Left lung (tissue), 10 donors: Measurements from ENCODE around the gene CBFB. TPM values are rescaled to one million over a fixed set of nuclear protein-coding genes. Genes with fewer than 3 reads are reported as not detected.

ENCODE experiments used
- ATAC-seq: fragments of 200-7000 bp; cut with Tn5 transposase; one replicate; pipeline ENCODE4 v1.9.1; 2020; ENCODE audit warnings: moderate library complexity
- DNase-seq, 4 donors: peaks; one replicate each; pipeline ENCODE4 v3.0.0-alpha.2; 2013 to 2020
- H3K27ac ChIP-seq, 2 donors: fragments of 200-600 bp; sonication (generic) in 1 of 2; one replicate each; pipeline versions ENCODE4 v1.5.0 to v1.8.0; 2020 to 2021
- H3K27me3 ChIP-seq, 2 donors: fragments of 200-600 bp; sonication (generic) in 1 of 2; one replicate each; pipeline versions ENCODE4 v1.5.0 to v1.8.0; 2020 to 2021
- H3K36me3 ChIP-seq, 2 donors: fragments of 200-600 bp; sonication (generic) in 1 of 2; one replicate each; pipeline versions ENCODE4 v1.5.0 to v1.8.0; 2020 to 2021
- H3K4me1 ChIP-seq, 2 donors: fragments of 200-600 bp; one replicate each; pipeline ENCODE4 v1.8.0; 2021
- H3K4me3 ChIP-seq, 2 donors: fragments of 200-600 bp; sonication (generic) in 1 of 2; one replicate each; pipeline versions ENCODE4 v1.5.0 to v1.8.0; 2020 to 2021; ENCODE audit warnings: mild to moderate bottlenecking in 1 of 2
- H3K9me3 ChIP-seq, 2 donors: fragments of 200-600 bp; sonication (generic) in 1 of 2; one replicate each; pipeline versions ENCODE4 v1.5.0 to v1.8.0; 2020 to 2021
- CTCF ChIP-seq, 2 donors: fragments of 200-600 bp; sonication (generic) in 1 of 2; IDR thresholded peaks; one replicate each; pipeline versions ENCODE4 v1.5.0 to v1.8.0; 2021; ENCODE audit warnings: antibody characterized with exemption in 2 of 2
- intact Hi-C, 2 donors: fragments of 100-400 bp; cut with DNase I; formaldehyde crosslinking; loops; one replicate each; pipeline versions ENCODE4 v1.11.2 to v1.14.2; 2022
- polyA plus RNA-seq, 6 donors: library from polyadenylated mRNA; unstranded; fragments of 120-200 nt; gene quantifications; one replicate each; pipeline ENCODE4 v1.2.1, GENCODE V29; 2013; ENCODE audit not compliant: insufficient read length in 6 of 6
- total RNA-seq, 2 donors: library from RNA; stranded (reverse); fragmentation: NEBNext Ultra II Directional; extraction: Animal tissue kit (Norgen Biotek cat#: 25700); gene quantifications; one replicate each; pipeline ENCODE4 v1.2.1, GENCODE V29; 2021
- donor health status: DM: no; HTN: yes; CAD: no.
- donor health status: DM: no; HTN: no; CAD: no.

The CBFB gene
- total and polyA plus RNA-seq, 8 donors = 46.8 to 69.9 (median 61.4) TPM

GRCh38 chr16:67144943-67145342, 116.0 kb downstream of the CBFB start:
- peaks cover 0 to 9% of the 10 kb centered on the region in 2 donors for H3K27me3 ChIP-seq
- peaks cover 0 to 97% of the 10 kb centered on the region in 2 donors for H3K36me3 ChIP-seq
- DNase-seq (no peak), ATAC-seq (no peak)
- no peaks in the 10 kb centered on the region for H3K9me3 ChIP-seq
- TF ChIP-seq CTCF (IDR thresholded peaks at IDR 0.05) = no peak
- H3K4me3 ChIP-seq = no peak overlapping the region
- intact Hi-C loops = no loop called here
- no peak overlapping the region for H3K27ac ChIP-seq
- H3K4me1 ChIP-seq = peaks cover 0 to 5% of the 10 kb centered on the region in 2 donors

- no peak for TF ChIP-seq CTCF (IDR thresholded peaks at IDR 0.05)
- no peak for DNase-seq
- H3K36me3 ChIP-seq = peaks cover 0 to 89% of the 10 kb centered on the region in 2 donors
- peaks cover 0 to 13% of the 10 kb centered on the region in 2 donors for H3K4me1 ChIP-seq
- no peaks in the 10 kb centered on the region for H3K9me3 ChIP-seq
- ATAC-seq = no peak
- intact Hi-C loops = no loop called here
- no peak overlapping the region for H3K4me3 ChIP-seq
- peak overlapping the region in 1 of 2 donors; percentile 13 for H3K27ac ChIP-seq
- H3K27me3 ChIP-seq = peaks cover 0 to 17% of the 10 kb centered on the region in 2 donors
These were observed 116.8 kb downstream of the CBFB start for GRCh38 chr16:67145746-67146145.

GRCh38 chr16:67146523-67147357, 117.8 kb downstream of the CBFB start:
- no peak for ATAC-seq

GRCh38 chr16:67147437-67148140, 118.6 kb downstream of the CBFB start:
- Histone ChIP-seq H3K27ac (no peak overlapping the region), H3K4me3 (no peak overlapping the region), H3K9me3 (no peaks in the 10 kb centered on the region), H3K36me3 (peaks cover 0 to 71% of the 10 kb centered on the region in 2 donors), H3K27me3 (peaks cover 0 to 31% of the 10 kb centered on the region in 2 donors), H3K4me1 (peaks cover 0 to 25% of the 10 kb centered on the region in 2 donors)
- no peak for TF ChIP-seq CTCF (IDR thresholded peaks at IDR 0.05)
- DNase-seq = no peak
- intact Hi-C loops = no loop called here
- ATAC-seq = no peak

More at GRCh38 chr16:67146523-67147357, 117.8 kb downstream of the CBFB start:
- DNase-seq = no peak
- peaks cover 0 to 79% of the 10 kb centered on the region in 2 donors for H3K36me3 ChIP-seq
- TF ChIP-seq CTCF (IDR thresholded peaks at IDR 0.05) = no peak
- H3K4me1 ChIP-seq = peaks cover 0 to 23% of the 10 kb centered on the region in 2 donors
- H3K27ac ChIP-seq = no peak overlapping the region
- no peaks in the 10 kb centered on the region for H3K9me3 ChIP-seq
- intact Hi-C loops = no loop called here
- H3K4me3 ChIP-seq = no peak overlapping the region
- H3K27me3 ChIP-seq = peaks cover 0 to 26% of the 10 kb centered on the region in 2 donors

GRCh38 chr16:67148221-67148620, 119.3 kb downstream of the CBFB start:
- intact Hi-C loops = no loop called here
- H3K4me1 ChIP-seq = peaks cover 0 to 25% of the 10 kb centered on the region in 2 donors
- H3K27me3 ChIP-seq = peaks cover 0 to 31% of the 10 kb centered on the region in 2 donors
- ATAC-seq = no peak
- peaks cover 0 to 64% of the 10 kb centered on the region in 2 donors for H3K36me3 ChIP-seq
- no peak overlapping the region for H3K4me3 ChIP-seq
- no peaks in the 10 kb centered on the region for H3K9me3 ChIP-seq
- no peak for DNase-seq
- no peak for TF ChIP-seq CTCF (IDR thresholded peaks at IDR 0.05)
- H3K27ac ChIP-seq = no peak overlapping the region
